Nephron progenitor cell (in vitro differentiated cells): Measurements from ENCODE around the gene CLUH.

Experiments
- DNase-seq: peaks from one replicate; pipeline ENCODE4 v3.0.0; 2021
- H3K27ac Mint-ChIP-seq: 2 replicates; pipeline ENCODE4 v1.8.0; 2021; ENCODE audit warnings: mild to moderate bottlenecking, moderate library complexity, mixed read lengths
- H3K27me3 Mint-ChIP-seq: 2 replicates; pipeline ENCODE4 v1.8.0; 2021; ENCODE audit warnings: mild to moderate bottlenecking, low read depth, mixed read lengths; ENCODE audit not compliant: poor library complexity
- H3K36me3 Mint-ChIP-seq: 2 replicates; pipeline ENCODE4 v1.8.0; 2021; ENCODE audit warnings: low read depth, mixed read lengths
- H3K4me1 Mint-ChIP-seq: 2 replicates; pipeline ENCODE4 v1.8.0; 2021; ENCODE audit warnings: mixed read lengths
- H3K4me3 Mint-ChIP-seq: 2 replicates; pipeline ENCODE4 v1.8.0; 2021; ENCODE audit warnings: mild to moderate bottlenecking, moderate library complexity, mixed read lengths
- H3K9me3 Mint-ChIP-seq: 2 replicates; pipeline ENCODE4 v1.8.0; 2021; ENCODE audit warnings: mild to moderate bottlenecking, moderate library complexity, mixed read lengths
- CTCF ChIP-seq: fragments of 200-600 bp; sonication (generic); IDR thresholded peaks from 2 replicates; pipeline ENCODE4 v1.5.0; 2021; ENCODE audit warnings: antibody characterized with exemption

CLUH gene

GRCh38 chr17:2723997-2724783 lies 12.6 kb upstream of the CLUH start:
- peak; percentile 51 for DNase-seq
- peaks cover 78% of the 10 kb centered on the region for H3K27me3 Mint-ChIP-seq
- H3K4me1 Mint-ChIP-seq, result peaks cover 6% of the 10 kb centered on the region
- no peak overlapping the region for H3K4me3 Mint-ChIP-seq
- H3K36me3 Mint-ChIP-seq, result no peaks in the 10 kb centered on the region
- TF ChIP-seq CTCF, result no peak
- H3K27ac Mint-ChIP-seq, result no peak overlapping the region
- peaks cover 6% of the 10 kb centered on the region for H3K9me3 Mint-ChIP-seq

GRCh38 chr17:2723505-2723996 lies 12.0 kb upstream of the CLUH start:
- no peak for DNase-seq
- peaks cover 6% of the 10 kb centered on the region for H3K9me3 Mint-ChIP-seq
- no peaks in the 10 kb centered on the region for H3K36me3 Mint-ChIP-seq
- no peak overlapping the region for H3K27ac Mint-ChIP-seq
- H3K27me3 Mint-ChIP-seq, result peaks cover 78% of the 10 kb centered on the region
- peak overlapping the region; percentile 25 for H3K4me3 Mint-ChIP-seq
- peaks cover 6% of the 10 kb centered on the region for H3K4me1 Mint-ChIP-seq
- TF ChIP-seq CTCF, result no peak

GRCh38 chr17:2722611-2723010 lies 11.0 kb upstream of the CLUH start:
- Mint-ChIP-seq H3K36me3 (no peaks in the 10 kb centered on the region), H3K27ac (no peak overlapping the region), H3K27me3 (peaks cover 83% of the 10 kb centered on the region), H3K9me3 (peaks cover 6% of the 10 kb centered on the region), H3K4me1 (peaks cover 6% of the 10 kb centered on the region), H3K4me3 (no peak overlapping the region)
- DNase-seq, result no peak
- no peak for TF ChIP-seq CTCF

- Mint-ChIP-seq H3K27me3 (peaks cover 79% of the 10 kb centered on the region), H3K4me1 (peaks cover 6% of the 10 kb centered on the region), H3K4me3 (no peak overlapping the region), H3K36me3 (no peaks in the 10 kb centered on the region), H3K9me3 (peaks cover 6% of the 10 kb centered on the region), H3K27ac (no peak overlapping the region)
- TF ChIP-seq CTCF, result no peak
- no peak for DNase-seq
Measured at GRCh38 chr17:2721603-2722002, 10.0 kb upstream of the CLUH start.

GRCh38 chr17:2719861-2720260 lies 8.3 kb upstream of the CLUH start:
- no peak for DNase-seq

More at GRCh38 chr17:2719861-2720260, 8.3 kb upstream of the CLUH start:
- no peak overlapping the region for H3K27ac Mint-ChIP-seq
- no peaks in the 10 kb centered on the region for H3K4me1 Mint-ChIP-seq
- no peak overlapping the region for H3K4me3 Mint-ChIP-seq
- TF ChIP-seq CTCF, result no peak
- H3K9me3 Mint-ChIP-seq, result no peaks in the 10 kb centered on the region
- H3K27me3 Mint-ChIP-seq, result peaks cover 61% of the 10 kb centered on the region
- H3K36me3 Mint-ChIP-seq, result no peaks in the 10 kb centered on the region
